GM18873 (cell line): ENCODE measurements around the gene RYR2.
"Not testable (repeated sequence)": the region's sequence is repeated elsewhere in the genome, so short reads cannot be mapped to it uniquely, and the experiment has no call there.

Experiments
- ATAC-seq: cut with Tn5 transposase; IDR thresholded peaks from one replicate; pipeline ENCODE4 v1.9.1; 2021; ENCODE audit warnings: mild to moderate bottlenecking, moderate library complexity, moderate number of reproducible peaks; ENCODE audit not compliant: unreplicated experiment, low FRiP score

Gene RYR2

GRCh38 chr1:237603036-237603568 lies 561.1 kb downstream of the RYR2 start:
- not testable (repeated sequence) for ATAC-seq

DNA sequence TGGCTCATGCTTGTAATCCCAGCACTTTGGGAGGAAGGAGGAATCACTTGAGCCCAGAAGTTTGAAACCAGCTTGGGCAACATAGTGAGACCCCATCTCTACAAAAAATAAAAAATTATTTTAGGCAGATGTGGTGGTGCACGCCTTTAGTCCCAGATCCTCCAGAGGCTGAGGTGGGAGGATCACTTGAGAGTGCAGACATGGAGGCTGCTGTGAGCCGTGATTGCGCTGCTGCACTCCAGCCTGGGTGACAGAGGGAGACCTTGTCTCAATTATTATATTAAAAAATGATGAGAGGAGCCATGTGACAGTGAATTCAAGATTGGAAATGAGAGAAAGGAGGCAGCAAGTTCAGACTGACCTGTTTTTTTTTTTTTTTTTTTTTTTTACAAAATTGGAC lies 566.4 kb downstream of the RYR2 start:
- no peak for ATAC-seq

DNA sequence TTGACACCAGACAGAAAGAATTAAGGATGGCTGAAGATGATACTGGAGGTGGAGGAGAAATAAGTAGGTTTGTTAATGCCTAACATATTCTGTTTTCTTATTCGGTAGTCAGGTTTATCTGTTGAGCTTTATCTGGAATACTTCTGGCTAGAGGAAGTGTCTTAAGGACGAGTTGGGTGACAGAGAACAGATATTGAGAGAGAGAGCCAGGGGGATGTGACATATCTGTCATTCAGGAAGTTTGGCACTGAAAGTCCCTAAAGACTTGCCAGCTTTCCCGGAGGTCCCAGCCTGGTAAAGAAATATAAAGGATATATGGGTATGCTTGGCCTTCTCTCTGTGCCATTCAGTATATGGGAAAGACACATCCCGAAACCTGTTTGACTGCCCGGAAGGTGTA lies 568.2 kb downstream of the RYR2 start:
- ATAC-seq: no peak

- no peak for ATAC-seq
Observed at GRCh38 chr1:237613984-237614383, 572.0 kb downstream of the RYR2 start.

DNA sequence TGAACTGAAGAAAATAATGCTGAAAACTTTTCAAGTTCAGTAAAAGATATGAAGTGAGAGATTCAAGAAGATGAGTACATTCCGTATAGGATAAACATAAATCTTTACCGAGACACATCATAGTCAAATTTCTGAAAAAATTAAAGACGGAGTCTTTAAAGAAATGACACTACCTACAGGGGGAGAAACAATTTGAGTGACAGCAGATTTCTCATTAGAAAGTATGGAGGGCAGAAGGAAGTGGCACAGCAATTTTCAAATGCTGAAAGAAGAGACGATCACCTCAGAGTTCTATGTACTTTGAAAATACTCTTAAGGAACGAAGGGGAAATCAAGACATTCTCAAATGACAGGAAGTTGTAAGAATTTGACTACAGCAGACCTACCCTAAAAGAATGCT lies 577.6 kb downstream of the RYR2 start:
- no peak for ATAC-seq

GRCh38 chr1:237634922-237635321 lies 592.9 kb downstream of the RYR2 start:
- ATAC-seq: no peak

DNA sequence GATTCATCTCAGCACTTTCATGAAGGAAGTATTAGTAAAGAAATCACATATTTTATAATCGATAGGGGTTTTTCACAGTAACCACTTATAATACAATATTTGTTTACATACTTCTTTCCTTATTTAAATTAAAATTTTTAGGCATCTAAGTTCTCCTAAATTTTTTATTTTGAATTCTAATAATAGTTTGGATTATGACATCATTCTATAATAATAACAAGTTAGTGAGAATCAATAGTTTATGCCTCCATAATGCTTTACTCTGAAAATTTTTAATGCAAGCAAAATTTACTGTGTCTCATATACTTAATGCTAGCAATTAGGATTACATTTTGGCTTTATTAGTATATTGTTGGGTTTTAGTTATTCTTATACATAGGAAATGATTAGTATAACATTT lies 596.6 kb downstream of the RYR2 start:
- no peak for ATAC-seq

- no peak for ATAC-seq
Observed at GRCh38 chr1:237640011-237640671, 598.2 kb downstream of the RYR2 start.

- ATAC-seq: no peak
Observed at GRCh38 chr1:237640966-237641365, 599.0 kb downstream of the RYR2 start.

GRCh38 chr1:237650809-237651208 lies 608.8 kb downstream of the RYR2 start:
- ATAC-seq: no peak

DNA sequence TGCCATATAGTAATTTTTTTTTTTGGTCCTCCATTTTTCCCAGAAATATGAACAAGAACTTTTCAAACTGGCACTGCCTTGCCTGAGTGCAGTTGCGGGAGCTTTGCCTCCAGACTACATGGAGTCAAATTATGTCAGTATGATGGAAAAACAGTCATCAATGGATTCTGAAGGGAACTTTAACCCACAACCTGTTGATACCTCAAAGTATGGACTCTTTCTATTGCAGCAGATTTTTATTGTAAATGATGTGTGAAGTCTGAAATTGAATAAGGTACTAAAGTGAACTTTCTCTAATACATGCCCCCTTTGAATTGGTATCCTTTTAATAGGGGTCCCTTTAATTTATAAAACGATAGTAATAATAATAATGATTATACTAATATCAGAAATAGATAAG lies 613.8 kb downstream of the RYR2 start:
- no peak for ATAC-seq

DNA sequence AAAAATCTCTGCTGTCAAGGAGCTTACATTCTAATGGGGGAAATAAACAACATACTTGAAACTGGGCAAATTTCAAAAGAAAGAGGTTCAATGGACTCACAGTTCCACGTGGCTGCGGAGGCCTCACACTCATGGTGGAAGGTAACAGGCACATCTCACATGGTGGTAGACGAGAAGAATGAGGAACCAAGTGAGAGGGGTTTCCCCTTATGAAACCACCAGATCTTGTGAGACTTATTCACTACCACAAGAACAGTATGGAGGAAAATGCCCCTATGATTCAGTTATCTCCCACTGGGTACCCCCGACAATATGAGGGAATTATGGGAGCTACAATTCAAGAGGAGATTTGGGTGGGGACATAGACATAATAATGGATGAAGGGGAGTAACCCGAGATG lies 622.4 kb downstream of the RYR2 start:
- ATAC-seq: no peak

GRCh38 chr1:237670302-237670701 lies 628.3 kb downstream of the RYR2 start:
- no peak for ATAC-seq

DNA sequence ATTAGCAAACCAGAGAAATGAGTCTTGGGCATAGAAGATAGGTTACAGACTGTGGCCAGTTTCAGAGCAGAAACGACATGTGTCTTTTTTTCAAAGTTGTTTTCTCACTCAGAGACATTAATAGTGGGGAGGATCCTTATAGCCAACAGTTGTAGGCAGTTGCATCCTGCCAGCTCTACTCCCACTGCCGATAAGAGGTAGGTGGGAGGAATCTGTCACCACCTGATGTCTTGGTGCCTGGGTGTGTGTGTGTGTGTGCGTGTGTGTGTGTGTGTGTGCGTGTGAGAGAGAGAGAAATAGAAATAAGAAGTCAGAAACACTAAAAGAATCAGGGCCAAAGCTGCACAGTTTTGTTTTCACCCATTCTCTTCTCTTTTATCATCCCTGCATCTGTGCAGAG lies 629.3 kb downstream of the RYR2 start:
- ATAC-seq: no peak

GRCh38 chr1:237671935-237672334 lies 630.0 kb downstream of the RYR2 start:
- no peak for ATAC-seq

GRCh38 chr1:237672748-237673147 lies 630.8 kb downstream of the RYR2 start:
- no peak for ATAC-seq

GRCh38 chr1:237673631-237674030 lies 631.6 kb downstream of the RYR2 start:
- no peak for ATAC-seq

- no peak for ATAC-seq
Observed at GRCh38 chr1:237677979-237678378, 636.0 kb downstream of the RYR2 start.

DNA sequence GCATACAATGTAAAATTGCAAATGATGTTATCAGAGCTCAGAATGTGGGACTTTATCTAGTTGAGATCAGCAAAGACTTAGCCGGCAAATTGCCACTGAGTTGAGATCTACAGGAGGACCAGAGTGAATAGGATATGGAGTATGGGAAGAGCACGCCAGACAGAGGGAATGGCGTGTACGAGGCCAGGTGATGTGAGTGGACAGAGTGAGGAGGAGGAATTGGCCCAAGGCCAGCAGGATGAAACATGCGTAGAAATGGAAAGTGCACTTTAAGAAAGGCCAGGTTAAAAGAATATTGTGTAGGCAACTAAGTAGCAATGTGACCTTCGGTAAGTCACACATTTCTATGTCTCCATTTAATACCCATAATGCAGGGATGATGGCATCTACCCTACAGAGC lies 637.7 kb downstream of the RYR2 start:
- no peak for ATAC-seq

DNA sequence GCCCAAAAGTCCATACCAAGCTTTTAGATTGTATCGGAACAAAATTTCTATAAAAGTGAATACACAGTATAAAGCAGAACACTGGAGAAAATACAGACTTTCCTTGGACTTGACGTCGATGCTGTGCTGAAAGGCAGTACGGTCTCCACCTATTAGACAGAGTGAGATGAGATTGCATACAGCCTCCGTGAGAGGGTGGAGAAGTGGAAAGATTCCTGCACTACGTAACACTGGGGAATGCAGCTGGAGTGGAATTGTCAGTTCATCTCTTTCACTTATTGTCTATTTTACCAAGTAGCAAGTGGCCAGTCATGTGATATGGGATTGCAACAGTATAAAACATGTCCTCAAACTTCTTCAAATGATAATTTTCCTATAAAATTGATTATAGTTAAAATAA lies 639.2 kb downstream of the RYR2 start:
- ATAC-seq: no peak

GRCh38 chr1:237684236-237684635 lies 642.3 kb downstream of the RYR2 start:
- no peak for ATAC-seq

DNA sequence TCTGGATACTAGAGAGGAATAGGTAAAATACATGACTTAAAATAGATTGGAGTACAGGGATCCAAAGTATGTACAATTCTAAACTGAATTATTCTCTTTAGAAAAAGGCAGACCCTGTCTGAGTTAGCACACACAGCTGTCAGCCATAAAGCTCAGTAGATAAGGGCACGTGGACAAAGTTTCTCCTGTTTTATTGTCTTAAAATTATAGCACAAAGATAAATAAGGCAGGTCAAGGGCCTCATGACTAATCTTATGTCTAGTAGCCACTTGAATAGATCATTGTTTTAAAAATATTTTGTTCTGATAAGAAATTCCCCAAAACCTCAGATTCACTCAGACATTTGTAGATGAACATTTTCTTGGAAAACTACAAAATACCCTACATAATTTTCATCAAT lies 643.6 kb downstream of the RYR2 start:
- no peak for ATAC-seq

DNA sequence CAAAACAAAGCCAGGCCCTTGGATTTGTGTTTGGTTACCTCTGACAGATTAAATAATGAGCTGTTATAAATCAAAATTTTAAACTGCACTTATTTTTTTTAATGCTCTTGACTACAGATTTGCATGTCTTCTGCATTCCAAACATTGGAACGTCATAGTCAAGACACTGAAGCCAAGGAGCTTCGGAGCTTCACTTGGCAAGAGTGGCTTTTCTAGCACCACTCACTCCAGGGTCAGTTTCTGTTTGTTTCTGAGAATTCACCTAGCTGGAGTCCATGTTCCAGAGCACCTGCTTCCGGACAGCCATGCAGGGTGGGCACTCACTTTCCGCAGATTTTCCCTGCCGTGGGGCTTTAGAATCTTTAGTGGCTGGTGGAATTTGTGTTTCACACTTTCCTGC lies 645.8 kb downstream of the RYR2 start:
- no peak for ATAC-seq
